ENCODE results near the gene EREG.

GRCh38 chr4:74367656-74368290 is 2.8 kb downstream of the EREG start:
- TF ChIP-seq EP300 (IDR thresholded peaks at IDR 0.05) (no peak), POLR2A (IDR thresholded peaks at IDR 0.05) (no peak)
